HL-60 (cell line): ENCODE results near the gene RTP3.

Experiments
- DNase-seq, 2 experiments: peaks; one replicate each; pipeline ENCODE4 v3.0.0-alpha.2; 2010 to 2020; ENCODE audit warnings: low read depth in 1 of 2, low spot score in 1 of 2
- H3K27ac ChIP-seq: fragments of 250-450 bp; sonication (Bioruptor Pico); replicated peaks from 2 replicates; pipeline ENCODE4 v1.5.1; 2020; ENCODE audit warnings: mild to moderate bottlenecking, moderate library complexity
- H3K27me3 ChIP-seq: fragments of 250-450 bp; sonication (Bioruptor Pico); 2 replicates; pipeline ENCODE4 v1.5.1; 2021; ENCODE audit warnings: mild to moderate bottlenecking, moderate library complexity; ENCODE audit not compliant: insufficient read depth, poor library complexity, severe bottlenecking
- H3K4me3 ChIP-seq: replicated peaks from 2 replicates; pipeline ENCODE4 v1.5.1; 2011; ENCODE audit warnings: mild to moderate bottlenecking, control low read depth, low read length; ENCODE audit not compliant: insufficient read depth
- CTCF ChIP-seq: IDR thresholded peaks from one replicate; pipeline ENCODE4 v1.5.1; 2011; ENCODE audit warnings: low read length, control low read depth, inconsistent platforms; ENCODE audit not compliant: insufficient read depth
- GABPA ChIP-seq: IDR thresholded peaks from 2 replicates; pipeline ENCODE4 v1.6.1; 2012; ENCODE audit warnings: low read depth
- POLR2AphosphoS5 ChIP-seq: IDR thresholded peaks from 2 replicates; pipeline ENCODE4 v1.6.1; 2012; ENCODE audit warnings: low read depth
- REST ChIP-seq: IDR thresholded peaks from 2 replicates; pipeline ENCODE4 v1.6.1; 2012; ENCODE audit warnings: low read depth; ENCODE audit not compliant: insufficient replicate concordance
- SPI1 ChIP-seq: IDR thresholded peaks from 2 replicates; pipeline ENCODE4 v1.6.1; 2012; ENCODE audit warnings: low read depth, mild to moderate bottlenecking, borderline replicate concordance

The RTP3 gene

DNA sequence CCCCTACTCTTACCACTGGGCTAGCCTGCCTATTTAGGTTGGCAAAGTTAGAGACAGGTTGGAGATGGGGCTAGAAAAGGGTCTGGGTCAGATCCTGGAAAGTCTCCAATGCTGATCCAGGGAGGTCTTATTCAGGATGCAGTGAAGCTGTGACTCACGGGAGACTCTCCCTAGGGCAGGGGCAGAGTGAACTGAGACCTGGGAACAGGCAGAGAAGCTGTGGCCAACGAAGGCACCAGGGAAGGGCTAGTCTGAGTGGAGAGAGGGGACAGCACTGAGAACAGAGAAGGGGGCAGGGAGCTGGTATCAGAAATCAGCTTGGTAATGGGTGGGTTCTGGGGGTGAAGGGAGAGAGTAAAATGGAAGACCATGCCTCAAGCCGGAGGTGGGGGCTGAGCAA is 35.3 kb upstream of the RTP3 start:
- TF ChIP-seq SPI1 (no peak), POLR2AphosphoS5 (no peak), GABPA (no peak), CTCF (no peak), REST (no peak)

GRCh38 chr3:46463120-46463867 is 34.5 kb upstream of the RTP3 start:
- no peak for TF ChIP-seq GABPA
- no peak for TF ChIP-seq CTCF
- TF ChIP-seq REST = no peak
- no peak for TF ChIP-seq POLR2AphosphoS5
- TF ChIP-seq SPI1 = no peak
- H3K4me3 ChIP-seq = no peak overlapping the region
- H3K27ac ChIP-seq = no peak overlapping the region
- H3K27me3 ChIP-seq = peaks cover 2% of the 10 kb centered on the region
- no peak for DNase-seq

More for the DNA sequence above, 35.3 kb upstream of the RTP3 start:
- Histone ChIP-seq H3K27me3 (peaks cover 2% of the 10 kb centered on the region), H3K4me3 (no peak overlapping the region), H3K27ac (no peak overlapping the region)
- DNase-seq = no peak

DNA sequence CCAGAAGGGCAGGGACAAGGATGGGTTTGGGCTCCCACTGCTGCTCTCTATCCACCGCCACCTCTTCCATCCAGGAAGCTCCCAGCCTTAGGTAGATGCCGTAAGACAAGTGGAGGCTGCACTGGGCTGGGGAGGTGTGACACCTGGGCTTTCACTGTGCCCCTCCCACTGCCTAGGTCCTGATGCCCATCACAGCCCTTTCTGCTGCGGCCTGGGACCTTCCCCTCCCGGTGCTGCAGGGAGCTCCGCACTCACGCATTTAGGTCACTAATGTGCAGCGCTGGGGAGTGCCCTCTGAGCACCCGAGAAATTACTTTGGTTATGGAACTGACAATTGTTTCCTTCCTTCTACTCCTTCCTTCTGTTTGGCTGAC is 33.9 kb upstream of the RTP3 start:
- Histone ChIP-seq H3K27me3 (peaks cover 2% of the 10 kb centered on the region), H3K4me3 (no peak overlapping the region), H3K27ac (no peak overlapping the region)
- no peak for TF ChIP-seq POLR2AphosphoS5
- TF ChIP-seq GABPA = no peak
- TF ChIP-seq CTCF = no peak
- no peak for TF ChIP-seq REST
- TF ChIP-seq SPI1 = no peak
- DNase-seq = no peak
